Glutamatergic neuron (in vitro differentiated cells): Measurements from ENCODE around the gene ARIH1. TPM values are rescaled to one million over a fixed set of nuclear protein-coding genes. Genes with fewer than 3 reads are reported as not detected.
"Not testable (repeated sequence)": the region's sequence is repeated elsewhere in the genome, so short reads cannot be mapped to it uniquely, and the experiment has no call there.

Experiments used
- DNase-seq: peaks from one replicate; pipeline ENCODE4 v3.0.0; 2022
- H3K27ac Mint-ChIP-seq: one replicate; pipeline ENCODE4 v1.8.0; 2020; ENCODE audit warnings: mild to moderate bottlenecking, mixed read lengths, inconsistent platforms; ENCODE audit not compliant: unreplicated experiment
- H3K27me3 Mint-ChIP-seq: one replicate; pipeline ENCODE4 v1.8.0; 2020; ENCODE audit warnings: mild to moderate bottlenecking, moderate library complexity, mixed read lengths, inconsistent platforms; ENCODE audit not compliant: unreplicated experiment
- H3K36me3 Mint-ChIP-seq: one replicate; pipeline ENCODE4 v1.8.0; 2020; ENCODE audit warnings: mild to moderate bottlenecking, mixed read lengths, inconsistent platforms; ENCODE audit not compliant: unreplicated experiment
- H3K4me1 Mint-ChIP-seq: one replicate; pipeline ENCODE4 v1.8.0; 2020; ENCODE audit warnings: mild to moderate bottlenecking, low read depth, mixed read lengths, inconsistent platforms; ENCODE audit not compliant: unreplicated experiment
- H3K4me3 Mint-ChIP-seq: one replicate; pipeline ENCODE4 v1.8.0; 2020; ENCODE audit warnings: mild to moderate bottlenecking, mixed read lengths, inconsistent platforms; ENCODE audit not compliant: unreplicated experiment
- H3K9me3 Mint-ChIP-seq: one replicate; pipeline ENCODE4 v1.8.0; 2020; ENCODE audit warnings: mild to moderate bottlenecking, moderate library complexity, mixed read lengths, inconsistent platforms; ENCODE audit not compliant: unreplicated experiment
- CTCF ChIP-seq: fragments of 200-600 bp; sonication (generic); IDR thresholded peaks from one replicate; pipeline ENCODE4 v1.5.0; 2021; ENCODE audit not compliant: partially characterized antibody, unreplicated experiment
- total RNA-seq: library from RNA; stranded (reverse); fragmentation: NEBNext Ultra II Directional; extraction: Animal tissue kit (Norgen Biotek cat#: 25700); gene quantifications from one replicate; pipeline ENCODE4 v1.2.1, GENCODE V29; 2021; ENCODE audit not compliant: unreplicated experiment

The ARIH1 gene
- total RNA-seq, 1 donor from 2014 or later, result 291 TPM

GRCh38 chr15:72616491-72617210, 142.5 kb downstream of the ARIH1 start:
- DNase-seq, result no peak
- Mint-ChIP-seq H3K36me3 (no peaks in the 10 kb centered on the region), H3K27me3 (peaks cover 2% of the 10 kb centered on the region), H3K4me1 (peaks cover 3% of the 10 kb centered on the region), H3K4me3 (no peak overlapping the region), H3K9me3 (no peaks in the 10 kb centered on the region), H3K27ac (no peak overlapping the region)
- no peak for TF ChIP-seq CTCF

- not testable (repeated sequence) for H3K27me3 Mint-ChIP-seq, DNase-seq, H3K4me1 Mint-ChIP-seq, H3K9me3 Mint-ChIP-seq, H3K36me3 Mint-ChIP-seq, H3K27ac Mint-ChIP-seq, H3K4me3 Mint-ChIP-seq
Observed at GRCh38 chr15:72623854-72624253, 149.7 kb downstream of the ARIH1 start.

GRCh38 chr15:72626153-72626552, 152.0 kb downstream of the ARIH1 start:
- not testable (repeated sequence) for H3K27ac Mint-ChIP-seq, H3K4me3 Mint-ChIP-seq, H3K9me3 Mint-ChIP-seq, H3K27me3 Mint-ChIP-seq, H3K4me1 Mint-ChIP-seq, H3K36me3 Mint-ChIP-seq, DNase-seq

- peak; percentile 34 for DNase-seq
- TF ChIP-seq CTCF, result peak; percentile 30
- H3K9me3 Mint-ChIP-seq, H3K4me3 Mint-ChIP-seq, H3K27me3 Mint-ChIP-seq, H3K4me1 Mint-ChIP-seq, H3K36me3 Mint-ChIP-seq, H3K27ac Mint-ChIP-seq: not testable (repeated sequence)
Observed at GRCh38 chr15:72628249-72629067, 154.3 kb downstream of the ARIH1 start.

GRCh38 chr15:72629068-72629570, 155.0 kb downstream of the ARIH1 start:
- DNase-seq, H3K36me3 Mint-ChIP-seq, H3K4me1 Mint-ChIP-seq, H3K4me3 Mint-ChIP-seq, H3K27ac Mint-ChIP-seq, H3K9me3 Mint-ChIP-seq, H3K27me3 Mint-ChIP-seq: not testable (repeated sequence)

GRCh38 chr15:72636519-72637282, 162.6 kb downstream of the ARIH1 start:
- H3K4me1 Mint-ChIP-seq, H3K36me3 Mint-ChIP-seq, H3K9me3 Mint-ChIP-seq, H3K4me3 Mint-ChIP-seq, H3K27me3 Mint-ChIP-seq, H3K27ac Mint-ChIP-seq: not testable (repeated sequence)
- DNase-seq, result peak; percentile 81

GRCh38 chr15:72639759-72640483, 165.8 kb downstream of the ARIH1 start:
- not testable (repeated sequence) for H3K27ac Mint-ChIP-seq, DNase-seq, H3K9me3 Mint-ChIP-seq, H3K4me1 Mint-ChIP-seq, H3K36me3 Mint-ChIP-seq, H3K27me3 Mint-ChIP-seq, H3K4me3 Mint-ChIP-seq

GRCh38 chr15:72642271-72642670, 168.1 kb downstream of the ARIH1 start:
- not testable (repeated sequence) for H3K36me3 Mint-ChIP-seq, H3K4me1 Mint-ChIP-seq, H3K4me3 Mint-ChIP-seq, H3K27ac Mint-ChIP-seq, H3K9me3 Mint-ChIP-seq, H3K27me3 Mint-ChIP-seq, DNase-seq

GRCh38 chr15:72648631-72649253, 174.6 kb downstream of the ARIH1 start:
- H3K27me3 Mint-ChIP-seq, H3K27ac Mint-ChIP-seq: not testable (repeated sequence)

More at GRCh38 chr15:72648631-72649253, 174.6 kb downstream of the ARIH1 start:
- H3K4me3 Mint-ChIP-seq, H3K9me3 Mint-ChIP-seq, H3K4me1 Mint-ChIP-seq, H3K36me3 Mint-ChIP-seq: not testable (repeated sequence)
- DNase-seq, result peak; percentile 9
